NCI-H1092 treated with DMSO at 0.1 percent for 48 hours (cell line): Measurements from ENCODE around the gene ZBTB9.

ENCODE experiments used
- DNase-seq: peaks from one replicate; lab custom pipeline; 2025; lab: John Stamatoyannopoulos, UW

ZBTB9 gene

GRCh38 chr6:33433001-33433543 lies 21.3 kb upstream of the ZBTB9 start:
- no peak for DNase-seq

GRCh38 chr6:33433544-33434191 lies 20.7 kb upstream of the ZBTB9 start:
- DNase-seq = no peak

- DNase-seq = no peak
Measured at GRCh38 chr6:33434961-33435360, 19.4 kb upstream of the ZBTB9 start.

DNA sequence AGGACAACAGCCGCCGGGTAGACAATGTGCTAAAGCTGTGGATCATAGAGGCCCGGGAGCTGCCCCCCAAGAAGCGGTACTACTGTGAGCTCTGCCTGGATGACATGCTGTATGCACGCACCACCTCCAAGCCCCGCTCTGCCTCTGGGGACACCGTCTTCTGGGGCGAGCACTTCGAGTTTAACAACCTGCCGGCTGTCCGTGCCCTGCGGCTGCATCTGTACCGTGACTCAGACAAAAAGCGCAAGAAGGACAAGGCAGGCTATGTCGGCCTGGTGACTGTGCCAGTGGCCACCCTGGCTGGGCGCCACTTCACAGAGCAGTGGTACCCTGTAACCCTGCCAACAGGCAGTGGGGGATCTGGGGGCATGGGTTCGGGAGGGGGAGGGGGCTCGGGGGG lies 16.7 kb upstream of the ZBTB9 start:
- no peak for DNase-seq

DNA sequence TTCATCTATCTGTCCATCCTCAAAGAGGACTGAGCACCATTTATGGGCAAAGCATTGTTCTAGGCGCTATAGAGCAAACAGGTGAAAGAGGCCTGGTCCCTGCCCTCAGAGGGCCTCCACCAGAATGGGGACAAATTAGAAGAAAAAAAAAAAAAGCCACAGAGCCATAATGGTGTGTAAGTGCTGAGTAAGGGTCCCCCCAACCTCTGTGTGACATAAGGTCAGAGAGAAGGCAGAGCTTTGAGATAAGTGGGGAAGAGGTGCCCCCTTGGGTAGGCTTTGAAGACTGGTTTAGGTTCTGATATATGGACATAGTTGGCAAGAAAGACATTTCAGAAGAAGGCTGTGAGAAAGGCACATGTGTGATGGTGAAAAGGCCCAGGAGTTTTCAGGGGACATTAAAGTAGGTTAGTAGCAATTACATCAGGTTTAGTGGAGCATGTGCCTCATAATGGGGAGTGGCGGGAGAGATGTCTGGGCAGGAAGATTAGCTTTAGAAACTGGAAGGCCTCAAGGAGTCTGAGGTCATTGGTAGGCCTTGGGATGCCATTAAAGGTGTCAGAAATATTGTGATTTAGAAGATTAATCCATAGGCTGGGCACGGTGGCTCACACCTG lies 15.3 kb upstream of the ZBTB9 start:
- no peak for DNase-seq

- DNase-seq = no peak
Measured at GRCh38 chr6:33439956-33440648, 14.3 kb upstream of the ZBTB9 start.

DNA sequence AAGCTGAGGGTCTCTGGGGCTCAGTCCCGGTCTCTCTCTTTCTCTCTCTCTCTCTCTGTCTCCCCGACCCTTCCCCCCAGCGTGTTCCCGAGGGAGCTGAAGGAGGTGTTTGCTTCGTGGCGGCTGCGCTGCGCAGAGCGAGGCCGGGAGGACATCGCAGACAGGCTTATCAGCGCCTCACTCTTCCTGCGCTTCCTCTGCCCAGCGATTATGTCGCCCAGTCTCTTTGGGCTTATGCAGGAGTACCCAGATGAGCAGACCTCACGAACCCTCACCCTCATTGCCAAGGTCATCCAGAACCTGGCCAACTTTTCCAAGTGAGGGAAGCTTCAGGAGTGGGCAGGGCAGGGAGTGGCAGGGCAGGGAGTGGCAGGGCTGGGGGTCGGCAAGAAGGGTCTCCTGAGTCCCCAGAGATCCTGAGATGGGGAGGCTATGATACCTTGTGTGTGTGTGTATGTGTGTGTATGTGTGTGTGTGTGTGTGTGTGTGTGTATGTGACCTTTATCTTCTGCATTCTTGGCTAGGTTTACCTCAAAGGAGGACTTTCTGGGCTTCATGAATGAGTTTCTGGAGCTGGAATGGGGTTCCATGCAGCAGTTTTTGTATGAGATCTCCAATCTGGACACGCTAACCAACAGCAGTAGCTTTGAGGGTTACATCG lies 13.6 kb upstream of the ZBTB9 start:
- DNase-seq = no peak

- DNase-seq = no peak
Measured at GRCh38 chr6:33441457-33441856, 12.9 kb upstream of the ZBTB9 start.

- DNase-seq = no peak
Measured at GRCh38 chr6:33442283-33442682, 12.1 kb upstream of the ZBTB9 start.

DNA sequence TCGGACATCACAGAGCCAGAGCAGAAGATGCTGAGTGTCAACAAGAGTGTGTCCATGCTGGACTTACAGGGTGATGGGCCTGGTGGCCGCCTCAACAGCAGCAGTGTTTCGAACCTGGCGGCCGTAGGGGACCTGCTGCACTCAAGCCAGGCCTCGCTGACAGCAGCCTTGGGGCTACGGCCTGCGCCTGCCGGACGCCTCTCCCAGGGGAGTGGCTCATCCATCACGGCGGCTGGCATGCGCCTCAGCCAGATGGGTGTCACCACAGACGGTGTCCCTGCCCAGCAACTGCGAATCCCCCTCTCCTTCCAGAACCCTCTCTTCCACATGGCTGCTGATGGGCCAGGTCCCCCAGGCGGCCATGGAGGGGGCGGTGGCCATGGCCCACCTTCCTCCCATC lies 11.4 kb upstream of the ZBTB9 start:
- DNase-seq = no peak

DNA sequence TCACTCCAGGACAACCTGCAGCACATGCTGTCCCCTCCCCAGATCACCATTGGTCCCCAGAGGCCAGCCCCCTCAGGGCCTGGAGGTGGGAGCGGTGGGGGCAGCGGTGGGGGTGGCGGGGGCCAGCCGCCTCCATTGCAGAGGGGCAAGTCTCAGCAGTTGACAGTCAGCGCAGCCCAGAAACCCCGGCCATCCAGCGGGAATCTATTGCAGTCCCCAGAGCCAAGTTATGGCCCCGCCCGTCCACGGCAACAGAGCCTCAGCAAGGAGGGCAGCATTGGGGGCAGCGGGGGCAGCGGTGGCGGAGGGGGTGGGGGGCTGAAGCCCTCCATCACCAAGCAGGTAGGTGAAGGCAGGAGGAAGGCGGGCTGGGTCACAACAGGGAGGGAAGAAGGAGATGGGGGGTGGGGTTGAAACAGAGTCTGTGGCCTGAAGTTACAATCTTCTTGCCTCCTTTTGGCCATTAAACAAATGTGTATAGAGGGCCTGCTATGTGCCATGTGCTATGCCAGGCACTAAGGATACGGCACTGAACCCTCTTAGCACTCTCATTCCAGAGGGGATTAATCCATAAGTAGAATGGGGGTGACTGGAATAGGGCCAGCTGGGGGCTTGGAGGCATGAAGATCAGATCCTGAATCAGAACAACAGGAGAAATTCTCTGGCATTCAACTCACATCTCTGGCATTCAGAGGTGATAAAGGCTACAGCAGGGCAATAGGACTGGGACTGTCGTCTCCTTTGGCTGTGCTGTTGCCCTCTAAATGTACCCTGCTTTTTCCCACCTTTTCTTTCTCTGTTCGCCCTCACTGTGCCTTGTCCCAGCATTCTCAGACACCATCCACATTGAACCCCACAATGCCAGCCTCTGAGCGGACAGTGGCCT lies 10.5 kb upstream of the ZBTB9 start:
- DNase-seq = no peak

GRCh38 chr6:33445119-33445603 lies 9.2 kb upstream of the ZBTB9 start:
- no peak for DNase-seq

GRCh38 chr6:33446356-33446755 lies 8.0 kb upstream of the ZBTB9 start:
- no peak for DNase-seq

DNA sequence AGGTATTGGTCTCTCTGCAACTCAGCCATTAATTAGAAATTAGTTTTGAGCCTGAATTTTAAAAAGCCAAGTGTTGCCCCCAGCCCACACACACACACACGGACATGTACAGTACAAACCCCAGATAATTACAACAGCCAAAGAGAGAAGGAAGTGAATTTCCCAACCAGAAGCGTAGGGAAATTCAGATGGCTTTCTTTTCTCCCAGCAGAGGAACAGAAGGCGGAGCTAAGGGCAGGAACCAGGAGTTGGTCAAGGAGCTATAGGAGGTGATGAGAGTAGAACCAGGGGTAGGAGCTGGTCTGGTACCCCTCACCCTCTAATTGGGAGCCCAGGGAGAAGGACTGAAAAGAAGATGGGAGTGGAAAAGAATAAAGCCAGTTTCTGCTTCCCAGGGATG lies 3.9 kb upstream of the ZBTB9 start:
- no peak for DNase-seq

DNA sequence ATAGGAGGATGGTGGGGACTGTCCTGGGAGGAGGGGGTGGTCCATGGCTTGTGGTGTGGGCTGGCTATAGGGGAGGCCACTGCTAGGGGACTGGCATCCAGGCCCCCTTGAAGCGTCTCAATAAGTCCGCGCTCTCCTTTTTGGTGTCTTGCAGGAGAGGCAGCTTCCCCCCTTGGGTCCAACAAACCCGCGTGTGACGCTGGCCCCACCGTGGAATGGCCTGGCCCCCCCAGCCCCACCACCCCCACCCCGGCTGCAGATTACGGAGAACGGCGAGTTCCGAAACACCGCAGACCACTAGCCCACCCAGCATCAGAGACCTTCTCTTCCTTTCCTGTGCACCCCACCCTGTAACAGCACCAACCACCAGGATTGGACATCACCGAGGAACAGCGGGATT lies 2.8 kb upstream of the ZBTB9 start:
- no peak for DNase-seq

GRCh38 chr6:33452496-33452895 lies 1.9 kb upstream of the ZBTB9 start:
- DNase-seq = no peak

DNA sequence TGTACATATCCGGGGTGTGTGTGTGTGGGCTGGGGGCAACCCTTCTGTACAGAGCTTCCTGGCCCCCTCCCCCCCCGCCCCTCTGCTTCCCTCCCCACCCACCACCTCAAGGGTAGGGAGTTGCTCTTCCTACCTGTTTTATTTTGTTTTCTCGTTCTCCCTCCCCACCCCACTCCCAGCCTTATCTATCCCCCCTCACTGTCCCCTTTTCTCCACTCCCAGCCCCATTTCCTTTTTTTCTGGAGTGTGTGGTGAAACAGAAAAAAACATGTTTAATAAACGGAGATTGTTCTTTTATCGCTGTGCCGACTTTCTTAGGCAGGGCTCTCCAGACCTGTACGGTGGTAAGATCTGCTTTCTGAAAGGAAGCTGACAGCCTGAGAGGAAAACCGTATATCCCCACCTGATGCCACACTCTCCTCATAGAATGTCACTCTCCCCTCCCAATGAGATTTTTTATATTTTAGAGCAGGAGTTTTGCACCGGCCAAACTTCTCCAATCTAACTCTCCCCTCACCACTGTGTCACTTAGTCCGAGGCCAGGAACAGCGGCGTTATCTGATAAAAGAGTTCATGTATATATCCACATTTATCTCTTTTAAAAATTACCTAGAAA lies 875 bp upstream of the ZBTB9 start:
- no peak for DNase-seq

DNA sequence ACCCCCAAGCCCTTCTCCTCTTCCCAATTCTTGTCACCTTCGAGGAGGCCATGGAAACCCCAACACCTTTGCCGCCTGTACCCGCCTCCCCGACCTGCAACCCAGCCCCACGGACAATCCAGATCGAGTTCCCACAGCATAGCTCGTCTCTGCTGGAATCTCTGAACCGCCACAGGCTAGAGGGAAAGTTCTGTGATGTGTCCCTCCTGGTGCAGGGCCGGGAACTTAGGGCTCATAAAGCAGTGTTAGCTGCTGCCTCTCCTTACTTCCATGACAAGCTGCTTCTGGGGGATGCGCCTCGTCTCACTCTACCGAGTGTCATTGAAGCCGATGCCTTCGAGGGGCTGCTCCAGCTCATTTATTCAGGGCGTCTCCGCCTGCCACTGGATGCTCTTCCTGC lies 675 bp downstream of the ZBTB9 start:
- no peak for DNase-seq

- DNase-seq = no peak
Measured at GRCh38 chr6:33456156-33456555, 1.8 kb downstream of the ZBTB9 start.

GRCh38 chr6:33458676-33459075 lies 4.3 kb downstream of the ZBTB9 start:
- DNase-seq = no peak

GRCh38 chr6:33459226-33459625 lies 4.8 kb downstream of the ZBTB9 start:
- no peak for DNase-seq
